GM10248 (cell line): ENCODE measurements around the gene OR2AT4.
"Not testable (repeated sequence)": the region's sequence is repeated elsewhere in the genome, so short reads cannot be mapped to it uniquely, and the experiment has no call there.

Experiments used
- CTCF ChIA-PET: fragments of 300-600 bp; sonication (Branson Sonifier 250); formaldehyde crosslinking; extraction: SDS; loops from one replicate; lab custom pipeline; 2021; ENCODE audit warnings: antibody characterized with exemption; lab: Yijun Ruan, JAX
- POLR2A ChIA-PET: fragments of 350-650 bp; sonication (Branson Sonifier 250); formaldehyde crosslinking; extraction: SDS; loops from one replicate; lab custom pipeline; 2020; ENCODE audit warnings: antibody characterized with exemption; lab: Yijun Ruan, JAX
- DNase-seq: peaks from one replicate; pipeline ENCODE4 v3.0.0; 2012; ENCODE audit errors: extremely low spot score
- CTCF ChIP-seq: IDR thresholded peaks from 2 replicates; pipeline ENCODE4 v1.5.1; 2012; ENCODE audit warnings: mild to moderate bottlenecking, low read depth; ENCODE audit errors: extremely low read depth, missing control alignments, control extremely low read depth

OR2AT4 gene

GRCh38 chr11:75050516-75050915, 46.2 kb downstream of the OR2AT4 start:
- ChIA-PET CTCF (interaction anchor here (1.1 kb wide), 1 partner anchor 15 kb away, joined by 4 read pairs; no protein-coding TSS in a partner anchor), POLR2A (no interaction called here)
- TF ChIP-seq CTCF, result no peak

GRCh38 chr11:75049501-75050266, 47.0 kb downstream of the OR2AT4 start:
- POLR2A ChIA-PET, DNase-seq: not testable (repeated sequence)
- CTCF ChIA-PET, result interaction anchor here (1.1 to 3.4 kb wide), 4 partner anchors 16 to 110 kb away, joined by 4 to 15 read pairs (median 6); no protein-coding TSS in a partner anchor

More at GRCh38 chr11:75050516-75050915, 46.2 kb downstream of the OR2AT4 start:
- no peak for DNase-seq

GRCh38 chr11:75047191-75047590, 49.5 kb downstream of the OR2AT4 start:
- no peak for TF ChIP-seq CTCF

GRCh38 chr11:75046668-75047067, 50.0 kb downstream of the OR2AT4 start:
- CTCF ChIA-PET, result interaction anchor here (1.6 to 3.4 kb wide), 4 partner anchors 10 to 24 kb away, joined by 5 to 15 read pairs (median 5); no protein-coding TSS in a partner anchor
- POLR2A ChIA-PET, DNase-seq: not testable (repeated sequence)

More at GRCh38 chr11:75047191-75047590, 49.5 kb downstream of the OR2AT4 start:
- DNase-seq, result no peak
- ChIA-PET CTCF (interaction anchor here (1.7 to 3.4 kb wide), 3 partner anchors 10 to 25 kb away, joined by 5 to 15 read pairs (median 7); no protein-coding TSS in a partner anchor), POLR2A (no interaction called here)

GRCh38 chr11:75044381-75045170, 52.1 kb downstream of the OR2AT4 start:
- POLR2A ChIA-PET, DNase-seq: not testable (repeated sequence)
- CTCF ChIA-PET, result interaction anchor here (1.6 to 5.4 kb wide), 2 partner anchors 12 to 22 kb away, joined by 5 to 16 read pairs; no protein-coding TSS in a partner anchor

- DNase-seq, POLR2A ChIA-PET: not testable (repeated sequence)
- CTCF ChIA-PET, result interaction anchor here (1.0 to 5.4 kb wide), 3 partner anchors 10 to 19 kb away, joined by 3 to 16 read pairs (median 5); no protein-coding TSS in a partner anchor
Measured at GRCh38 chr11:75041821-75042220, 54.9 kb downstream of the OR2AT4 start.

- POLR2A ChIA-PET, result no interaction called here
- CTCF ChIA-PET, result interaction anchor here (1.0 to 5.4 kb wide), 2 partner anchors 9 to 18 kb away, joined by 3 to 16 read pairs; no protein-coding TSS in a partner anchor
- no peak for TF ChIP-seq CTCF
- no peak for DNase-seq
Measured at GRCh38 chr11:75041263-75041662, 55.4 kb downstream of the OR2AT4 start.

GRCh38 chr11:75040167-75040770, 56.4 kb downstream of the OR2AT4 start:
- POLR2A ChIA-PET, result no interaction called here
- CTCF ChIA-PET, result no interaction called here
- no peak for DNase-seq
- no peak for TF ChIP-seq CTCF
